Measurements from ENCODE around the gene LRCH2.

The LRCH2 gene

DNA sequence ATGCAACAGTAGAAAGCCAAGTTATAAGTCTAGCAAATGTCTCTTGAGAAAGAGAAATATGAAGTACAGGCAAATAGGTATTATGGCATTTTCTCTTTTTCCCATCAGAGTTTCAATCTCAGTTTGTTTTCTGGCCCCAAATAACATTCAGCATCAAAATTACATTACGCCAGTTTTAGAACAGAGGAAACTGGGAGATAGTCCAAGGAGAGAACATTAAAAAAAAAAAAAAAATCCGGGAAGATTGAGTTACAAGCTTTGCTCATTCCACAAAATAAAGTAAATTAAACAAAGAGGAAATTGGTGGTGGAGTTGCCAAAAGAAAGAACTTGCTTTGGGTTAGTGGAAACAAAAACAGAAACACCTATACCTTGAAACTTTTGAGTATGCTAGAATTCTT, 166.1 kb downstream of the LRCH2 start:
- H3K4me2 ChIP-seq (ENCODE audit: low read length): no peak overlapping the region
- H4K20me1 ChIP-seq (ENCODE audit: insufficient read depth, low read length): no peaks in the 10 kb centered on the region
- H3K9me3 ChIP-seq (ENCODE audit: low read length): no peaks in the 10 kb centered on the region
- H3K79me2 ChIP-seq (ENCODE audit: insufficient read depth, low read length): no peaks in the 10 kb centered on the region
- no peak overlapping the region for H2AFZ ChIP-seq (ENCODE audit: low read length)
- H3F3A ChIP-seq (ENCODE audit: insufficient read depth, low read length): no peaks in the 10 kb centered on the region
- H3K9ac ChIP-seq (ENCODE audit: low read length): no peak overlapping the region
- no peak overlapping the region for H3K27ac ChIP-seq (ENCODE audit: low read depth, low read length, poor library complexity, severe bottlenecking)
- TF ChIP-seq EZH2 (IDR thresholded peaks at IDR 0.05; ENCODE audit: borderline replicate concordance, low read length): no peak
- H3K4me3 ChIP-seq (ENCODE audit: low read depth, low read length, poor library complexity, severe bottlenecking): no peak overlapping the region
- H3K4me1 ChIP-seq (ENCODE audit: insufficient read depth, low read length, severe bottlenecking): no peaks in the 10 kb centered on the region
- no peaks in the 10 kb centered on the region for H3K36me3 ChIP-seq (ENCODE audit: insufficient read depth, low read length)
- no peaks in the 10 kb centered on the region for H3K9me2 ChIP-seq (ENCODE audit: low read depth, low read length)
- H3K27me3 ChIP-seq (ENCODE audit: insufficient read depth, low read length): no peaks in the 10 kb centered on the region

DNA sequence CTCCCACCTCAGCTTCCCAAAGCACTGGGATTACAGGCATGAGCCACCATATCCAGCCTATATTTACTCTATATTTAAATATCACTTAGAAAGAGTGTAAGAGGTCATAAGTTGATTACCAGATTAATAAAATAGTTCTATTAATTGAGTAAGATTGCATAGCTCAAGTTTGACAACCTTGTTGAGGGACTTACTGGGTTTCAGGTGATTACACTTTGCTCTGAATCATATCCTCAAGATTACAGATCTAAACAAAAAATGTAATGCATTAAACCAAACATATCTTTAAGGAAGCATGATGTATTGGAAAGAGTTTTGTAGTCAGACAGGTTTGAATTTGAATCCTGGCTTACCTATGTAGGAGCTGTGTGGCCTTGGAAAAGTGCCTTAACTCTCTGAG, 168.6 kb downstream of the LRCH2 start:
- H3K27ac ChIP-seq (ENCODE audit: low read depth, low read length, poor library complexity, severe bottlenecking): no peak overlapping the region
- H3K9me2 ChIP-seq (ENCODE audit: low read depth, low read length): no peaks in the 10 kb centered on the region
- no peak overlapping the region for H2AFZ ChIP-seq (ENCODE audit: low read length)
- H3K36me3 ChIP-seq (ENCODE audit: insufficient read depth, low read length): no peaks in the 10 kb centered on the region
- H3K9ac ChIP-seq (ENCODE audit: low read length): no peak overlapping the region
- no peaks in the 10 kb centered on the region for H3K79me2 ChIP-seq (ENCODE audit: insufficient read depth, low read length)
- no peak overlapping the region for H3K4me2 ChIP-seq (ENCODE audit: low read length)
- no peaks in the 10 kb centered on the region for H3K27me3 ChIP-seq (ENCODE audit: insufficient read depth, low read length)
- no peaks in the 10 kb centered on the region for H3K4me1 ChIP-seq (ENCODE audit: insufficient read depth, low read length, severe bottlenecking)
- no peak for TF ChIP-seq EZH2 (IDR thresholded peaks at IDR 0.05; ENCODE audit: borderline replicate concordance, low read length)
- TF ChIP-seq, protein P1, sequence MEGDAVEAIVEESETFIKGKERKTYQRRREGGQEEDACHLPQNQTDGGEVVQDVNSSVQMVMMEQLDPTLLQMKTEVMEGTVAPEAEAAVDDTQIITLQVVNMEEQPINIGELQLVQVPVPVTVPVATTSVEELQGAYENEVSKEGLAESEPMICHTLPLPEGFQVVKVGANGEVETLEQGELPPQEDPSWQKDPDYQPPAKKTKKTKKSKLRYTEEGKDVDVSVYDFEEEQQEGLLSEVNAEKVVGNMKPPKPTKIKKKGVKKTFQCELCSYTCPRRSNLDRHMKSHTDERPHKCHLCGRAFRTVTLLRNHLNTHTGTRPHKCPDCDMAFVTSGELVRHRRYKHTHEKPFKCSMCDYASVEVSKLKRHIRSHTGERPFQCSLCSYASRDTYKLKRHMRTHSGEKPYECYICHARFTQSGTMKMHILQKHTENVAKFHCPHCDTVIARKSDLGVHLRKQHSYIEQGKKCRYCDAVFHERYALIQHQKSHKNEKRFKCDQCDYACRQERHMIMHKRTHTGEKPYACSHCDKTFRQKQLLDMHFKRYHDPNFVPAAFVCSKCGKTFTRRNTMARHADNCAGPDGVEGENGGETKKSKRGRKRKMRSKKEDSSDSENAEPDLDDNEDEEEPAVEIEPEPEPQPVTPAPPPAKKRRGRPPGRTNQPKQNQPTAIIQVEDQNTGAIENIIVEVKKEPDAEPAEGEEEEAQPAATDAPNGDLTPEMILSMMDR (IDR thresholded peaks at IDR 0.05; ENCODE audit: low read length): no peak
- H3K4me3 ChIP-seq (ENCODE audit: low read depth, low read length, poor library complexity, severe bottlenecking): no peak overlapping the region
- no peaks in the 10 kb centered on the region for H3F3A ChIP-seq (ENCODE audit: insufficient read depth, low read length)
- H4K20me1 ChIP-seq (ENCODE audit: insufficient read depth, low read length): no peaks in the 10 kb centered on the region
- H3K9me3 ChIP-seq (ENCODE audit: low read length): no peaks in the 10 kb centered on the region
